ENCODE results near the gene SP3. TPM values are rescaled to one million over a fixed set of nuclear protein-coding genes. Genes with fewer than 3 reads are reported as not detected.
A peak's percentile ranks its signal among the peaks of the same experiment; 100 is the strongest.

The SP3 gene
- polyA plus RNA-seq, 3 donors = 44.8 to 66.2 (median 54.2) TPM

- no peaks in the 10 kb centered on the region for H3K27me3 ChIP-seq (ENCODE audit: control insufficient read depth in 2 of 2, insufficient read depth in 2 of 2, low read length in 2 of 2)
- no peak for TF ChIP-seq CTCF (IDR thresholded peaks at IDR 0.05)
- Mint-ChIP-seq H3K27ac (peak overlapping the region in 5 of 7 donors; percentile 73 to 99 (median 92)), H3K4me1 (peaks cover 56% of the 10 kb centered on the region), H3K27me3 (ENCODE audit: low read depth in 3 of 3) (peaks cover 0 to 2% (median 0%) of the 10 kb centered on the region in 3 donors), H3K9me3 (peaks cover 0 to 4% (median 0%) of the 10 kb centered on the region in 7 donors), H3K36me3 (peaks cover 32 to 43% of the 10 kb centered on the region in 2 donors), H3K4me3 (peak overlapping the region; percentile 87)
- H3K79me2 ChIP-seq (ENCODE audit: insufficient read depth, low read length) = peaks cover 82% of the 10 kb centered on the region
- no peaks in the 10 kb centered on the region for H3K9me3 ChIP-seq (replicated peaks in 1 of 2; ENCODE audit: control insufficient read depth in 1 of 2, insufficient read depth in 1 of 2, low read length in 2 of 2)
- intact Hi-C loops (cut with micrococcal nuclease) = loop anchor here in 1 of 2 donors (10.0 kb wide), 1 partner anchor 47 kb away; no protein-coding TSS in a partner anchor
- DNase-seq = peak; percentile 27 to 47 (median 41)
- peak overlapping the region; percentile 73 to 94 (median 86) for H3K4me3 ChIP-seq (replicated peaks in 1 of 3; ENCODE audit: low read depth in 2 of 3, low read length in 3 of 3)
- H3K9ac ChIP-seq (ENCODE audit: insufficient read depth, low read length, poor library complexity, severe bottlenecking) = peak overlapping the region; percentile 98
- peak overlapping the region in 1 of 2 donors; percentile 93 for H3K27ac ChIP-seq (ENCODE audit: low read depth in 1 of 2, low read length in 2 of 2)
- peak overlapping the region; percentile 91 for H3K4me2 ChIP-seq (replicated peaks; ENCODE audit: extremely low read depth, low read length, poor library complexity, severe bottlenecking)
- peaks cover 10 to 17% of the 10 kb centered on the region in 2 donors for H3K36me3 ChIP-seq (replicated peaks in 1 of 2; ENCODE audit: control insufficient read depth in 1 of 2, insufficient read depth in 2 of 2, low read length in 2 of 2)
- WGBS (ENCODE audit: insufficient coverage) = no CpG with 5 or more reads among the region's 1 CpG
- no peak overlapping the region for H2AFZ ChIP-seq (ENCODE audit: insufficient read depth, low read depth, low read length, poor library complexity, severe bottlenecking)
- H4K20me1 ChIP-seq (ENCODE audit: insufficient read depth, low read length) = peaks cover 55% of the 10 kb centered on the region
- H3K4me1 ChIP-seq (ENCODE audit: control insufficient read depth in 1 of 2, insufficient read depth in 2 of 2, low read length in 2 of 2) = peaks cover 46 to 71% of the 10 kb centered on the region in 2 donors
Observed at GRCh38 chr2:173962031-173962430, 3.1 kb downstream of the SP3 start.

DNA sequence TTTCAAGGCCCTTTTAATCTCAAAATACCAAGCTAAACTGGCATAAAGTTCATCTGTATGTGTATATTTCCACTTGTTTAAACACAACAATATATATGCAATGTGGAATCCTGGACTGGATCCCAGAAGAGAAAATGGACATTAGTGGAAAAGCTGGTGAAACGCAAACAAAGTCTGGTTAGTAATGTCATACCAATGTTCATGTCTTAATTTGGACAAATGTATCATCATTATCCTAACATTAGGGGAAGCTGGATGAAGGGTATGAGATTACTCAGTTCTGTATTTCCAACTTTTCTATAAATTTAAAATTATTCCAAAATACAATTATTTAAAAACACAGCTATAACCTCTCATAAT lies 3.8 kb downstream of the SP3 start:
- Histone ChIP-seq H3K4me2 (replicated peaks; ENCODE audit: extremely low read depth, low read length, poor library complexity, severe bottlenecking) (peak overlapping the region; percentile 91), H3K4me1 (ENCODE audit: control insufficient read depth in 1 of 2, insufficient read depth in 2 of 2, low read length in 2 of 2) (peaks cover 43 to 72% of the 10 kb centered on the region in 2 donors)

More for the DNA sequence above, 3.8 kb downstream of the SP3 start:
- Mint-ChIP-seq H3K27me3 (ENCODE audit: low read depth in 3 of 3) (peaks cover 0 to 2% (median 0%) of the 10 kb centered on the region in 3 donors), H3K9me3 (peaks cover 0 to 4% (median 0%) of the 10 kb centered on the region in 7 donors), H3K4me1 (peaks cover 54% of the 10 kb centered on the region), H3K36me3 (peaks cover 34 to 42% of the 10 kb centered on the region in 2 donors), H3K4me3 (peak overlapping the region in 1 of 2 donors; percentile 87), H3K27ac (peak overlapping the region in 3 of 7 donors; percentile 30 to 57 (median 43))
- no peak for DNase-seq
- H3K9me3 ChIP-seq (replicated peaks in 1 of 2; ENCODE audit: control insufficient read depth in 1 of 2, insufficient read depth in 1 of 2, low read length in 2 of 2) = no peaks in the 10 kb centered on the region
- no peaks in the 10 kb centered on the region for H3K27me3 ChIP-seq (ENCODE audit: control insufficient read depth in 2 of 2, insufficient read depth in 2 of 2, low read length in 2 of 2)
- H2AFZ ChIP-seq (ENCODE audit: insufficient read depth, low read depth, low read length, poor library complexity, severe bottlenecking) = no peak overlapping the region
- H3K79me2 ChIP-seq (ENCODE audit: insufficient read depth, low read length) = peaks cover 82% of the 10 kb centered on the region
- peak overlapping the region in 1 of 2 donors; percentile 93 for H3K27ac ChIP-seq (ENCODE audit: low read depth in 1 of 2, low read length in 2 of 2)
- H3K9ac ChIP-seq (ENCODE audit: insufficient read depth, low read length, poor library complexity, severe bottlenecking) = no peak overlapping the region
- intact Hi-C loops (cut with micrococcal nuclease) = loop anchor here in 1 of 2 donors (10.0 kb wide), 1 partner anchor 47 kb away; no protein-coding TSS in a partner anchor
- TF ChIP-seq CTCF (IDR thresholded peaks at IDR 0.05) = no peak
- WGBS (ENCODE audit: insufficient coverage) = no CpG with 5 or more reads among the region's 1 CpG
- peaks cover 62% of the 10 kb centered on the region for H4K20me1 ChIP-seq (ENCODE audit: insufficient read depth, low read length)
- peaks cover 14 to 24% of the 10 kb centered on the region in 2 donors for H3K36me3 ChIP-seq (replicated peaks in 1 of 2; ENCODE audit: control insufficient read depth in 1 of 2, insufficient read depth in 2 of 2, low read length in 2 of 2)
- H3K4me3 ChIP-seq (replicated peaks in 1 of 3; ENCODE audit: low read depth in 2 of 3, low read length in 3 of 3) = peak overlapping the region in 1 of 3 experiments; percentile 94

All from CD14-positive monocyte (primary cell).